ENCODE measurements around the gene KCNH1.
"Not testable (repeated sequence)": the region's sequence is repeated elsewhere in the genome, so short reads cannot be mapped to it uniquely, and the experiment has no call there.

Gene KCNH1

DNA sequence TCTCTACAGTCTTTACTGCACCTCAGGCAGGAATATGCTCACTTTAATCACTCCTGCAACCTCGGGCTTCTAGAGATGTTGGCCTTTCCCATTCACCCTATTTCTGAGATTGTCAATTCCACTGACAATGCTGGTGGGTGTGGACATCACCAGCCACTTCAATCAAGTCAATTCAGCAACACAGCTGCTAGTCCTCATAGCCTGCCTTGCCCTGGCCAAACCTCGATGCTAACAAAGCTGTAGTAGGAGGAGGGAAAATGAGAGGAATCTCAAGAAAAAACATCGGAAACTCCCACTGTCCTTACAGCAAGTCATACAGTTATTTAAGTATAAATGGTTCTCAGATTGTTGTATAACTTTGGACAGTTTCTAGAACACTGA is 155.0 kb downstream of the KCNH1 start:
- Histone ChIP-seq H3K36me3 (ENCODE audit: control insufficient read depth, insufficient read depth, low read length) (no peaks in the 10 kb centered on the region), H3K9me3 (ENCODE audit: control insufficient read depth, low read length) (no peaks in the 10 kb centered on the region), H3K4me3 (ENCODE audit: insufficient read depth, low read depth, low read length, poor library complexity, severe bottlenecking) (no peak overlapping the region), H3K27ac (ENCODE audit: insufficient read depth, low read length, poor library complexity, severe bottlenecking) (no peak overlapping the region), H3K4me1 (ENCODE audit: control insufficient read depth, insufficient read depth, low read length, poor library complexity, severe bottlenecking) (no peaks in the 10 kb centered on the region), H3K27me3 (replicated peaks; ENCODE audit: control insufficient read depth, insufficient read depth, low read length, poor library complexity, severe bottlenecking) (peaks cover 3% of the 10 kb centered on the region)
- DNase-seq: no peak

DNA sequence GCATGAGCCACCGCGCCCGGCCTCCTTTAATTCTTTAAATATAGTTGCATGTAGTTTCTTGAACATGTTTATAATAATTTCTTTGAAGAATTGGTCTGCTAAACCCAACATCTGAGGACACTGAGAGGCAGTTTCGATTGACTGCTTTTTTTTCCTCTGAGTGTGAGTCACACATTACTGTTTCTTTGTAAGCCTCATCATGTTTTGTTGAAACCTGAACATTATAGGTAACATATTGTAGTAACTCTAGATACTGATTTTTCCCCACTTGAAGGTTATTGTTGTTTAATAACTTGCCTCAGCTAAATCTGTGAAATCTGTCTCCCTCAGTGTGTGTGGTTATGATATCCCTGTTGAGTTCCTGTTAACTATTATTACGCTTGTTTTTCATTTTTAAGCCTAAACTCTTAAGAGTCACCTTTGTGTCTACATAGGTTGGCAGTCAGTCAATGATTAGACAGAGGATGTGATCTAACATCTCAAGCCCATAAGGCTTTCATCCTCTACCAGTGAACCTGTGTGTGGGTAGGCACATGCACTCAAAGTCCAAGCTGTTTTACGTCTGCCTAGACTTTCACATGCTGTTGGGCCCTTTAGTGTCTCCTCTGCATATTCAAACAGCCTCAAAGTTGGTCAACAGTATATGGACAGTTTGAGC is 155.5 kb downstream of the KCNH1 start:
- no peak for DNase-seq

DNA sequence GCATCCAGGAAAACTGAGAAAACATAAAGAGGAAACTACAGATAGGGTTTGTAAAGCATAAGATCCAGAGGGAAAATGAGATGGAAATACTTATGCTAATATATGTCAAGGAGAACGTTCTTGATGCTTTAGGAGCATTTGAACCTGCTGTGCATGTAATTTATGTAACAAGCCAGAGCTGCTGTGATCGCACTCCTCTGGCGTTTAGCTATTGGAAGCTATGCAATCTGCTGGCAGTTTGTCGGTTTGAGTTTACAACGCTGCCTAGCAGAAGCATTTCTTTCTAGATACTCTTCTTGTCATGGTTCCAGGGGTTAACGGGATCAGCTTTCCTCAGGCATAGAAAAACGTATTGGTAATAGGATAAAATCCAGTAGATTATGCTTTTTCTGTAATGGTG is 182.7 kb downstream of the KCNH1 start:
- no peaks in the 10 kb centered on the region for H3K4me1 ChIP-seq (ENCODE audit: control insufficient read depth, insufficient read depth, low read length, poor library complexity, severe bottlenecking)
- H3K9me3 ChIP-seq (ENCODE audit: control insufficient read depth, low read length): no peaks in the 10 kb centered on the region
- no peak overlapping the region for H3K4me3 ChIP-seq (ENCODE audit: insufficient read depth, low read depth, low read length, poor library complexity, severe bottlenecking)
- DNase-seq: no peak
- no peaks in the 10 kb centered on the region for H3K36me3 ChIP-seq (ENCODE audit: control insufficient read depth, insufficient read depth, low read length)
- no peaks in the 10 kb centered on the region for H3K27me3 ChIP-seq (replicated peaks; ENCODE audit: control insufficient read depth, insufficient read depth, low read length, poor library complexity, severe bottlenecking)
- no peak overlapping the region for H3K27ac ChIP-seq (ENCODE audit: insufficient read depth, low read length, poor library complexity, severe bottlenecking)

More for the DNA sequence above, 155.5 kb downstream of the KCNH1 start:
- Histone ChIP-seq H3K9me3 (ENCODE audit: control insufficient read depth, low read length) (no peaks in the 10 kb centered on the region), H3K27me3 (replicated peaks; ENCODE audit: control insufficient read depth, insufficient read depth, low read length, poor library complexity, severe bottlenecking) (peaks cover 3% of the 10 kb centered on the region), H3K4me1 (ENCODE audit: control insufficient read depth, insufficient read depth, low read length, poor library complexity, severe bottlenecking) (no peaks in the 10 kb centered on the region), H3K27ac (ENCODE audit: insufficient read depth, low read length, poor library complexity, severe bottlenecking) (no peak overlapping the region), H3K36me3 (ENCODE audit: control insufficient read depth, insufficient read depth, low read length) (no peaks in the 10 kb centered on the region), H3K4me3 (ENCODE audit: insufficient read depth, low read depth, low read length, poor library complexity, severe bottlenecking) (no peak overlapping the region)

DNA sequence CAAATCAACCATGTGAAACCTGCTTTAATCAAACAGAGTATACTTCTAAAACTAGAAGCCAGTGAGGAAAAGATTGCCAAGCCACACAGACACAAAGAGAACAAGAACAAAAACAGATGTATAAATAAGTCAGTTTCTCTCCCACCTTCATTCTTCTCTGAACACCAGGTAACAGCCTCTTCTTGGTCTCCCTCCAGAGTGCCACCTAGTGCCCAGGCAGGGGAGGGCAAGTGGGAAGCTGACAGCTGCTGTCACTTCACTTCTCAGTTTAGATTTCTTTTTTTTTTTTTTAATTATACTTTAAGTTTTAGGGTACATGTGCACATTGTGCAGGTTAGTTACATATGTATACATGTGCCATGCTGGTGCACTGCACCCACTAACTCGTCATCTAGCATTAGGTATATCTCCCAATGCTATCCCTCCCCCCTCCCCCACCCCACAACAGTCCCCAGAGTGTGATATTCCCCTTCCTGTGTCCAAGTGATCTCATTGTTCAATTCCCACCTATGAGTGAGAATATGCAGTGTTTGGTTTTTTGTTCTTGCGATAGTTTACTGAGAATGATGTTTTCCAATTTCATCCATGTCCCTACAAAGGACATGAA is 183.9 kb downstream of the KCNH1 start:
- DNase-seq: peak in 1 of 3 donors; percentile 3
- not testable (repeated sequence) for H3K36me3 ChIP-seq (ENCODE audit: control insufficient read depth, insufficient read depth, low read length); H3K27ac ChIP-seq (ENCODE audit: insufficient read depth, low read length, poor library complexity, severe bottlenecking); H3K4me3 ChIP-seq (ENCODE audit: insufficient read depth, low read depth, low read length, poor library complexity, severe bottlenecking); H3K9me3 ChIP-seq (ENCODE audit: control insufficient read depth, low read length); H3K4me1 ChIP-seq (ENCODE audit: control insufficient read depth, insufficient read depth, low read length, poor library complexity, severe bottlenecking); H3K27me3 ChIP-seq (replicated peaks; ENCODE audit: control insufficient read depth, insufficient read depth, low read length, poor library complexity, severe bottlenecking)

DNA sequence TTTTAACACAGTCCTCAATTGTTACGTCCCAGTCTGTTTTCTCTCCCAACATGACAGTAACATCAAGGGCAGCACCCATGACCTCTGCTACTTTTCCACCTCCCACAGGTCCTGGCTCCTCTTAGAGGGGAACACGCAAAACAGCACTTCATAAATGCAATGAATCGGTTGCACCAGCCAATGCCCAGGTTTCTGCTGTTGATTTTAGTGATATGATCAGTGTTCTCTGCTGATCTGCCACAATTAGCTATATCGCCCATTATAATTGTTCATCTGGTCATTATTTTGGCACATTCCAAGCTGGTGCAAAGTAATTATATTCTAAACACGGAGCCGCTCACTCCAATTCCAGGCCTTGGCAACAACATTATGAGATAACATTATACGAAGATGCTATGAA is 184.5 kb downstream of the KCNH1 start:
- Histone ChIP-seq H3K4me1 (ENCODE audit: control insufficient read depth, insufficient read depth, low read length, poor library complexity, severe bottlenecking) (no peaks in the 10 kb centered on the region), H3K36me3 (ENCODE audit: control insufficient read depth, insufficient read depth, low read length) (no peaks in the 10 kb centered on the region), H3K4me3 (ENCODE audit: insufficient read depth, low read depth, low read length, poor library complexity, severe bottlenecking) (no peak overlapping the region), H3K27me3 (replicated peaks; ENCODE audit: control insufficient read depth, insufficient read depth, low read length, poor library complexity, severe bottlenecking) (no peaks in the 10 kb centered on the region), H3K27ac (ENCODE audit: insufficient read depth, low read length, poor library complexity, severe bottlenecking) (no peak overlapping the region), H3K9me3 (ENCODE audit: control insufficient read depth, low read length) (no peaks in the 10 kb centered on the region)
- no peak for DNase-seq

DNA sequence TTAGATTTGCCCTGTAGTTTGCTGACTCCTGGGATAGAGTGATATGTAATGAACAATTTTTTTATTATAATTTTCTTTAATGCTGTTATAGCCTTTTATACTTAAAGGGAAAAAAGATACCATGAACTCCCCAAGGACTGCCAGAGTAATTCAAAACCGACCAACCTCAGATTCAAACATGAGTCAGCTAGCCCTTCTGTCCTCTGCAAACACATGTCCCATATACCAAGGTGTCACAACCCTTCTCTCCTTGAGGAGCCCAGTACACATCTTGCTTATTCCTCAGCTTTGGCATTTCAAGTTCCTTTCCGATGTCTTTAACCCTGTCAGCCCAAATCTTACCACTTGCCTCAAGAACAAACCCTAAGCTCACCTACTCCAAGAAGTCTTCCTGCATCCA is 184.9 kb downstream of the KCNH1 start:
- no peaks in the 10 kb centered on the region for H3K4me1 ChIP-seq (ENCODE audit: control insufficient read depth, insufficient read depth, low read length, poor library complexity, severe bottlenecking)
- no peaks in the 10 kb centered on the region for H3K9me3 ChIP-seq (ENCODE audit: control insufficient read depth, low read length)
- no peak overlapping the region for H3K4me3 ChIP-seq (ENCODE audit: insufficient read depth, low read depth, low read length, poor library complexity, severe bottlenecking)
- no peaks in the 10 kb centered on the region for H3K27me3 ChIP-seq (replicated peaks; ENCODE audit: control insufficient read depth, insufficient read depth, low read length, poor library complexity, severe bottlenecking)
- no peak overlapping the region for H3K27ac ChIP-seq (ENCODE audit: insufficient read depth, low read length, poor library complexity, severe bottlenecking)
- H3K36me3 ChIP-seq (ENCODE audit: control insufficient read depth, insufficient read depth, low read length): no peaks in the 10 kb centered on the region
- no peak for DNase-seq

DNA sequence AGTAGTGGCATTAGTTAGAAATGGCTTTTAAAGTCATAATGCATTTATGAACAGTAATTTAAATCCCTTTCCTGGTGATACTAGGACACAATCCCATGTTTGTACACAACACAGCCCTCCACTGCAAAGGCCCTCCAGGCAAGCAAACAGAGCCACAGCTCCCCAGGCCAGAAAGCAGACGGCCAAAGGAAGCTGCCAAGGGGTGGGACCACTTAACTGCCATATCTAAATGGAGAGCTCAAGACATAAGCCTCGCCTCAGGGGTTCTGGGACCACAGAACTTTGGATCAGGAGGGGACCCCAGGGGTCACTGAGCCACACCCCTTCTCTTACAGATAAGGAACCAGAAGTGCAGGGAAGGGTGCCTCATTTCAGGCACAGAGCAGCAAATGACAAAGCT is 189.7 kb downstream of the KCNH1 start:
- Histone ChIP-seq H3K27ac (ENCODE audit: insufficient read depth, low read length, poor library complexity, severe bottlenecking) (no peak overlapping the region), H3K4me3 (ENCODE audit: insufficient read depth, low read depth, low read length, poor library complexity, severe bottlenecking) (no peak overlapping the region), H3K27me3 (replicated peaks; ENCODE audit: control insufficient read depth, insufficient read depth, low read length, poor library complexity, severe bottlenecking) (no peaks in the 10 kb centered on the region), H3K36me3 (ENCODE audit: control insufficient read depth, insufficient read depth, low read length) (no peaks in the 10 kb centered on the region), H3K4me1 (ENCODE audit: control insufficient read depth, insufficient read depth, low read length, poor library complexity, severe bottlenecking) (no peaks in the 10 kb centered on the region), H3K9me3 (ENCODE audit: control insufficient read depth, low read length) (no peaks in the 10 kb centered on the region)
- no peak for DNase-seq

DNA sequence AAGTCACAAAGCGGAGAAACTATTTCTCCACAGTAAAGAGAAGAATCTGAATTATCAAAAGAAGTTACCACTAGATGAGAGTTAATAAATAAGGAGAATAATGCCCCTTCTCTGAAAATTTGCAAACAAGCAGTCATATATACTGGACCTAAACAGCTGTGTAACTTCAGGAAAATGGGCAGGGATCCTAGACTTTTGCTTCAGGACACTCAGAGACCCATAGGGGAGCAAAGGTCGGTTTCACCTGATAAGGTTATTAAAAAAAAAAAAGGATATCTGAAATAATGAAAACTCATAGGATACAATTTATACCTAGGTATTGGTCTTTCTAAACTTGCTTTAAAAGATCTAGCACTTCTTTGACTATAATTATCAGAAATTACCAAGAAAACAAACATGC is 191.4 kb downstream of the KCNH1 start:
- Histone ChIP-seq H3K4me3 (ENCODE audit: insufficient read depth, low read depth, low read length, poor library complexity, severe bottlenecking) (no peak overlapping the region), H3K4me1 (ENCODE audit: control insufficient read depth, insufficient read depth, low read length, poor library complexity, severe bottlenecking) (no peaks in the 10 kb centered on the region), H3K27me3 (replicated peaks; ENCODE audit: control insufficient read depth, insufficient read depth, low read length, poor library complexity, severe bottlenecking) (no peaks in the 10 kb centered on the region), H3K27ac (ENCODE audit: insufficient read depth, low read length, poor library complexity, severe bottlenecking) (no peak overlapping the region), H3K36me3 (ENCODE audit: control insufficient read depth, insufficient read depth, low read length) (no peaks in the 10 kb centered on the region), H3K9me3 (ENCODE audit: control insufficient read depth, low read length) (no peaks in the 10 kb centered on the region)
- DNase-seq: no peak

DNA sequence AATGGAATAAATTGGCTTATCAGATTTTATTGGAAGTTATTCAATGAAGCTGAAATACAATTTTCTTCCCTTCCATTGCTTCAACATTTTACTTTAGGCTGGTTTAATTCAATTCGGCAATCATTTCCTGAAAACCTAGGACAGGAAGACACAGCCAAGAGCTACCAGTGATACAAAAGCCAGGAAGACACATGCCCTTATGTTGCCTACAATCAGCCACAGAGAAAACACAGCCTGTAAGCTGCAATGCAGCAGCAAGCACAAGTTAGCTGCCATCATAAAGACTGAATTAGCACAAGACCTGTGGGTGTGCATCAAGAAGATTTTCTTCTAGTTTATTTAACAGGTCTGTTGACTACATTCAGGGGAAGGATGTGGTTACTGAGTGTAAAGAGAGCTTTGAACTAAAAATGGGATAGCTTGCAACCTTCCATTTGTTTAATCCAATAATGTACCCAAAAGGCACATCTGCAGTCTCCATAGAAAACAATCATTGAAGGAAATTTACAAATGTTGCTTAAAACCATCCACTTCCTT is 193.8 kb downstream of the KCNH1 start:
- H3K4me1 ChIP-seq (ENCODE audit: control insufficient read depth, insufficient read depth, low read length, poor library complexity, severe bottlenecking): no peaks in the 10 kb centered on the region
- no peaks in the 10 kb centered on the region for H3K36me3 ChIP-seq (ENCODE audit: control insufficient read depth, insufficient read depth, low read length)

DNA sequence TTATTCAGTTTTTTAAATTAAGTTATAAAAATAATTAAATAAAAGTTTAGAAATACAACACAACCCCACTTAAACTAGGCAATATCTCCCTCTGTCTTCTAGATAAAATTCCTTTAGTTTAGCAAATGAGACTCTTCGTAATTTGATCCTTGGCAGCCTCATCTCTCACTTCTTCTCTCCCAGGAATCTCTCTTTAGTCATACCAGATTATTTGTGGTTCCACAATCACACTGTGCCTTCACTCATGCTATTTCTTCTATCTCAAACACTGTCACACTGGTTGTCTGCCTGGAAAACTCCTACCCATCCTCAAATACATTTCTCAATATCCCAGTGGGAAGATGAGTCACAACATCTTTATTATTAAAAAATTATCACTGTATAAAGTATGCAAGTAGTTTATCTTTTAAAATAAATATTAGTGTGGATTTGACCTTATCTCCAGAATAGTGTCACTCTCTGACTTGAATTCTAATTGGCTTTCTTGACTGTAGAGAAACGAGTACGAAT is 195.5 kb downstream of the KCNH1 start:
- Histone ChIP-seq H3K4me3 (ENCODE audit: insufficient read depth, low read depth, low read length, poor library complexity, severe bottlenecking) (no peak overlapping the region), H3K27me3 (replicated peaks; ENCODE audit: control insufficient read depth, insufficient read depth, low read length, poor library complexity, severe bottlenecking) (no peaks in the 10 kb centered on the region), H3K36me3 (ENCODE audit: control insufficient read depth, insufficient read depth, low read length) (no peaks in the 10 kb centered on the region), H3K4me1 (ENCODE audit: control insufficient read depth, insufficient read depth, low read length, poor library complexity, severe bottlenecking) (no peaks in the 10 kb centered on the region), H3K27ac (ENCODE audit: insufficient read depth, low read length, poor library complexity, severe bottlenecking) (no peak overlapping the region), H3K9me3 (ENCODE audit: control insufficient read depth, low read length) (no peaks in the 10 kb centered on the region)
- DNase-seq: no peak

More for the DNA sequence above, 193.8 kb downstream of the KCNH1 start:
- Histone ChIP-seq H3K4me3 (ENCODE audit: insufficient read depth, low read depth, low read length, poor library complexity, severe bottlenecking) (no peak overlapping the region), H3K27me3 (replicated peaks; ENCODE audit: control insufficient read depth, insufficient read depth, low read length, poor library complexity, severe bottlenecking) (no peaks in the 10 kb centered on the region), H3K9me3 (ENCODE audit: control insufficient read depth, low read length) (no peaks in the 10 kb centered on the region), H3K27ac (ENCODE audit: insufficient read depth, low read length, poor library complexity, severe bottlenecking) (no peak overlapping the region)
- no peak for DNase-seq
